ENCODE data around the gene FNDC8.
"Not testable (repeated sequence)": the region's sequence is repeated elsewhere in the genome, so short reads cannot be mapped to it uniquely, and the experiment has no call there.

The FNDC8 gene

GRCh38 chr17:35171834-35172233 lies 50.4 kb downstream of the FNDC8 start:
- no peak for DNase-seq (ENCODE audit: low read depth)

GRCh38 chr17:35172321-35172720 lies 50.9 kb downstream of the FNDC8 start:
- DNase-seq (ENCODE audit: low read depth): not testable (repeated sequence)

- DNase-seq (ENCODE audit: low read depth): no peak
Measured at GRCh38 chr17:35174835-35175334, 53.5 kb downstream of the FNDC8 start.

- no peak for DNase-seq (ENCODE audit: low read depth)
Measured at GRCh38 chr17:35175638-35176415, 54.4 kb downstream of the FNDC8 start.

GRCh38 chr17:35176897-35177296 lies 55.5 kb downstream of the FNDC8 start:
- no peak for DNase-seq (ENCODE audit: low read depth)

GRCh38 chr17:35179379-35179778 lies 58.0 kb downstream of the FNDC8 start:
- DNase-seq (ENCODE audit: low read depth): not testable (repeated sequence)
